GM19324 (cell line): ENCODE data around the gene CUL3.

Source experiments
- ATAC-seq: cut with Tn5 transposase; IDR thresholded peaks from one replicate; pipeline ENCODE4 v1.9.1; 2021; ENCODE audit warnings: mild to moderate bottlenecking, moderate library complexity; ENCODE audit not compliant: unreplicated experiment, low FRiP score

CUL3 gene

GRCh38 chr2:224432003-224432579 is 153.1 kb downstream of the CUL3 start:
- no peak for ATAC-seq

DNA sequence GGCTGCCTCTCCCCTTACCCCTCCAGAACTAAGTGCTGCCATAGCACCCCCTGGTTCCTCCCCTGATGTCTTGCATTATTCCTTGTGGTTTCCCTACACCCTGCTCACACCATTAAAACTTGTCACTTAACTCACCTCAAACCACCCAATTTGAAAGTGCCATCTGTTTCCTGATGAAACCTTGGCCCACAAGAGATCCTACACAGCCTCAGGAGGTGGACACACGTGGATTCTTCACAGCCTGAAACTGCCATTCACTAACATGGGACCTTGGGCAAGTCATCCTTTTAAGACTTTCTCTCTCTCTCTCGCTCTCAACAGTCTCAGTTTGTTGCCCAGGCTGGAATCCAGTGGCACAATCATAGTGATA is 155.7 kb downstream of the CUL3 start:
- ATAC-seq: no peak

DNA sequence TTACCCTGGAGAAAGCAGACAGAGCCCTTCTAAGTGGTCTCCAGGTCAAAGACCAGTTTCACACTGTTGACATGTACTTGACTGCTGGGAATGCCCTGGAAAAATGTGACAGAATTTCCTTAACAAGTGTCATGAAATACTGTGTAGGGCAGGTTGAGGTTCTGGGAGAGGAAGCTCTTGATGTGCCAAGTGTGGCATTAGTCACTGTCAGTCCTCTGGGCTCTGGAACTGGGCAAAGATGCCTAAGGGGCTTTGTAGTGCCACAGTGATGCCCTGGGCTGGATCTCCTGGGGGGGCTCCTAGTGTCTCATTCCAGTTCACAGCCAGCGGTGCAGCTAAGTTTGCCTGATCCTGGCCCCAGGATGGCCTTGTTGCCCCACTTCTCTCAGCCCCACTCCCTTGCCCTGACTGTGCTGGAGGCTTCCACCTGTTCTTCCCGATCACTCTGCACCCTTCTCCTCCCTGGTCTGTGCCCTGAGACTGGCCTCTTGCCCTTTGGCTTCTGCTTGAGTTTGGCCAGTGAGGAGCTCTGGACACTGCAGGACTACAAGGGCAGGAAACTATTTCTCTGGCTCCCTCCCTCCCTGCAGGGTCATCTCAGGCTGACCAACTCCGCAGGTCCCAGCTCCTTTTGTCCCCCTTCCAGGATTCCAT is 156.2 kb downstream of the CUL3 start:
- no peak for ATAC-seq

DNA sequence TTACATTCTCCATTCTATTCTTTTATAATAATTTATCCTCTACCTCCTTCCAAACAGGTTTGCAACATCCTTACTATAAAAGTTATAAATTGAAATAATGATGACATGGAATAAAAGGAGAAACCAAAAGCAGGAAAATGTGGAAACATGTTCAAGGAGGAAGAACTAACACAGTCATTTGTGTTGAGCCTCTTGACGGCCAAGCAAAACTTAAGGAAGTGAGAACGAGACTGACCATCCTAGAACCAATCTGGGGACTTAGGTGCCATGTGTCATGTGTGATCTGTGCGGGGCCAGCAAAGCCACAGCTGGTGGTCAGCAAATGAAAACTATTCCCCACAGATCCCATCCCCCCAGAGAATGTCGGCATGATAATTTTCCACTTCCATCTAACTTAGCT is 157.7 kb downstream of the CUL3 start:
- ATAC-seq: no peak

GRCh38 chr2:224426656-224427055 is 158.5 kb downstream of the CUL3 start:
- no peak for ATAC-seq

DNA sequence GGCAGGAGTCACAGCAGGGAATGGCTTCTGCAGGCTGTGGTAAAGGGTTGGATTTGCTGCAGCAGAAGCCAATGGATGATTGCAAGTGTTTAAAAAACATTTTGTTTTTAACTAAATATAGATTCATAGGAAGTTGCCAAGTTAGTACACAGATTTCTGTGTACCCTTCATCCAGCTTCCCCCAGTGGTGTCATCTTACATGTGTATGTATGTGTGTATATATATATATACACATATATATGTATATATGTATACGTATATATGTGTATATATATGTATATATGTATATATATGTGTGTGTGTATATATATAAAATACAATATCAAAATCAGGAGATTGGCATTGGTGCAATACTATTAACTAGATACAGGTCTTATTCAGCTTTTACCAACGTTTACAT is 164.1 kb downstream of the CUL3 start:
- ATAC-seq: no peak
